ENCODE measurements around the gene ITK. TPM values are rescaled to one million over a fixed set of nuclear protein-coding genes. Genes with fewer than 3 reads are reported as not detected.

ITK gene
- total RNA-seq, 1 donor from 2014 or later, result not detected

GRCh38 chr5:157292599-157292998 lies 112.0 kb downstream of the ITK start:
- Mint-ChIP-seq H3K27me3 (no peaks in the 10 kb centered on the region), H3K4me1 (ENCODE audit: unreplicated experiment) (peaks cover 10% of the 10 kb centered on the region), H3K36me3 (peaks cover 16% of the 10 kb centered on the region), H3K9me3 (no peaks in the 10 kb centered on the region), H3K4me3 (no peak overlapping the region), H3K27ac (no peak overlapping the region)
- no peak for DNase-seq (ENCODE audit: extremely low spot score, unreplicated experiment)
- no peak for TF ChIP-seq CTCF (conservative IDR thresholded peaks at IDR 0.05)

GRCh38 chr5:157294407-157295091 lies 113.9 kb downstream of the ITK start:
- no peak for TF ChIP-seq CTCF (conservative IDR thresholded peaks at IDR 0.05)
- Mint-ChIP-seq H3K4me3 (no peak overlapping the region), H3K4me1 (ENCODE audit: unreplicated experiment) (peaks cover 10% of the 10 kb centered on the region), H3K27ac (no peak overlapping the region), H3K9me3 (no peaks in the 10 kb centered on the region), H3K27me3 (no peaks in the 10 kb centered on the region), H3K36me3 (peaks cover 19% of the 10 kb centered on the region)
- no peak for DNase-seq (ENCODE audit: extremely low spot score, unreplicated experiment)

GRCh38 chr5:157295247-157295646 lies 114.6 kb downstream of the ITK start:
- Mint-ChIP-seq H3K27me3 (no peaks in the 10 kb centered on the region), H3K9me3 (no peaks in the 10 kb centered on the region), H3K36me3 (peaks cover 20% of the 10 kb centered on the region), H3K27ac (no peak overlapping the region), H3K4me1 (ENCODE audit: unreplicated experiment) (peaks cover 6% of the 10 kb centered on the region), H3K4me3 (no peak overlapping the region)
- TF ChIP-seq CTCF (conservative IDR thresholded peaks at IDR 0.05), result no peak
- DNase-seq (ENCODE audit: extremely low spot score, unreplicated experiment), result no peak

GRCh38 chr5:157300564-157300963 lies 119.9 kb downstream of the ITK start:
- DNase-seq (ENCODE audit: extremely low spot score, unreplicated experiment), result no peak
- no peak overlapping the region for H3K27ac Mint-ChIP-seq
- H3K9me3 Mint-ChIP-seq, result no peaks in the 10 kb centered on the region
- H3K4me1 Mint-ChIP-seq (ENCODE audit: unreplicated experiment), result no peaks in the 10 kb centered on the region
- H3K27me3 Mint-ChIP-seq, result no peaks in the 10 kb centered on the region
- H3K36me3 Mint-ChIP-seq, result peaks cover 16% of the 10 kb centered on the region
- TF ChIP-seq CTCF (conservative IDR thresholded peaks at IDR 0.05), result no peak
- H3K4me3 Mint-ChIP-seq, result no peak overlapping the region

- no peak for TF ChIP-seq CTCF (conservative IDR thresholded peaks at IDR 0.05)
- Mint-ChIP-seq H3K9me3 (no peaks in the 10 kb centered on the region), H3K4me3 (no peak overlapping the region), H3K27ac (no peak overlapping the region), H3K27me3 (no peaks in the 10 kb centered on the region), H3K36me3 (peaks cover 17% of the 10 kb centered on the region), H3K4me1 (ENCODE audit: unreplicated experiment) (no peaks in the 10 kb centered on the region)
- no peak for DNase-seq (ENCODE audit: extremely low spot score, unreplicated experiment)
Observed at GRCh38 chr5:157301066-157301465, 120.4 kb downstream of the ITK start.

Measured in type B pancreatic cell (in vitro differentiated cells).